H1 (cell line): ENCODE measurements around the gene OTX2. TPM values are rescaled to one million over a fixed set of nuclear protein-coding genes. Genes with fewer than 3 reads are reported as not detected.
A peak's percentile ranks its signal among the peaks of the same experiment; 100 is the strongest.

ENCODE experiments used
- CTCF ChIA-PET: fragments of 300-600 bp; sonication (Branson Sonifier 250); formaldehyde crosslinking; loops from one replicate; lab custom pipeline; 2021; ENCODE audit not compliant: partially characterized antibody; lab: Charles Lee
- POLR2A ChIA-PET: fragments of 300-600 bp; sonication (Branson Sonifier 250); formaldehyde crosslinking; loops from one replicate; lab custom pipeline; 2021; ENCODE audit warnings: inconsistent platforms; ENCODE audit not compliant: partially characterized antibody; lab: Charles Lee
- DNase-seq, 2 experiments: peaks; one replicate each; pipeline versions ENCODE4 v3.0.0 to v3.0.0-alpha.2; 2010 to 2022; ENCODE audit warnings: low spot score in 2 of 2, low read depth in 1 of 2, mixed read lengths in 1 of 2
- FAIRE-seq: peaks from 2 replicates; lab custom pipeline; 2011; peaks lifted over from hg19 to GRCh38; lab: Jason Lieb, UNC
- H2AFZ ChIP-seq: 2 replicates; pipeline ENCODE4 v1.8.1; 2012; ENCODE audit warnings: low read length, inconsistent platforms
- H2AK5ac ChIP-seq: 2 replicates; pipeline ENCODE4 v1.6.1; 2013; ENCODE audit warnings: low read depth, low read length
- H2BK120ac ChIP-seq: replicated peaks from 2 replicates; pipeline ENCODE3; 2013; ENCODE audit warnings: low read depth, low read length, inconsistent platforms
- H2BK12ac ChIP-seq: 2 replicates; pipeline ENCODE4 v1.6.1; 2013; ENCODE audit warnings: low read depth, low read length
- H2BK15ac ChIP-seq: 2 replicates; pipeline ENCODE4 v1.6.1; 2013; ENCODE audit warnings: low read length
- H2BK20ac ChIP-seq: 2 replicates; pipeline ENCODE4 v1.6.1; 2013; ENCODE audit warnings: low read length
- H2BK5ac ChIP-seq: 2 replicates; pipeline ENCODE4 v1.6.1; 2013; ENCODE audit warnings: low read depth, low read length
- H3K14ac ChIP-seq: 2 replicates; pipeline ENCODE4 v1.6.1; 2013; ENCODE audit warnings: inconsistent platforms; ENCODE audit not compliant: insufficient read length
- H3K18ac ChIP-seq: 2 replicates; pipeline ENCODE4 v1.6.1; 2013; ENCODE audit warnings: low read length; ENCODE audit errors: extremely low read depth
- H3K23ac ChIP-seq: 2 replicates; pipeline ENCODE4 v1.6.1; 2013; ENCODE audit warnings: inconsistent platforms; ENCODE audit not compliant: insufficient read length
- H3K23me2 ChIP-seq: 2 replicates; pipeline ENCODE4 v1.6.1; 2013; ENCODE audit warnings: low read depth, low read length
- H3K27ac ChIP-seq: 2 replicates; pipeline ENCODE4 v1.6.1; 2011; ENCODE audit warnings: low read depth, low read length, inconsistent platforms
- H3K27me3 ChIP-seq, 4 experiments: replicated peaks in 1 of 4; 1 replicate in 1 of 4; 2 replicates in 3 of 4; pipeline versions ENCODE4 v1.6.1 to v1.8.1; 2011 to 2013; ENCODE audit warnings: low read length in 3 of 4, mild to moderate bottlenecking in 3 of 4, inconsistent platforms in 2 of 4, mixed read lengths in 2 of 4, moderate library complexity in 1 of 4; ENCODE audit not compliant: control insufficient read depth in 3 of 4, insufficient read depth in 3 of 4; ENCODE audit errors: extremely low read depth in 1 of 4
- H3K36me3 ChIP-seq, 4 experiments: 2 replicates each; pipeline versions ENCODE4 v1.6.1 to v1.8.1; 2011 to 2013; ENCODE audit warnings: mild to moderate bottlenecking in 4 of 4, low read length in 3 of 4, moderate library complexity in 2 of 4, control low read depth in 1 of 4, inconsistent platforms in 1 of 4; ENCODE audit not compliant: insufficient read depth in 4 of 4, control insufficient read depth in 2 of 4
- H3K4ac ChIP-seq: replicated peaks from 2 replicates; pipeline ENCODE3; 2013; ENCODE audit warnings: low read length, low read depth, mixed read lengths, inconsistent platforms; ENCODE audit not compliant: insufficient read length
- H3K4me1 ChIP-seq, 4 experiments: replicated peaks in 1 of 4; 1 replicate in 1 of 4; 2 replicates in 3 of 4; pipeline versions ENCODE4 v1.6.1 to v1.8.1; 2011 to 2013; ENCODE audit warnings: low read length in 3 of 4, inconsistent platforms in 2 of 4, mixed read lengths in 1 of 4; ENCODE audit not compliant: insufficient read depth in 4 of 4, control insufficient read depth in 3 of 4
- H3K4me2 ChIP-seq, 2 experiments: 2 replicates each; pipeline versions ENCODE4 v1.6.1 to v1.8.1; 2011 to 2013; ENCODE audit warnings: low read depth in 2 of 2, low read length in 2 of 2, control low read depth in 1 of 2, inconsistent platforms in 1 of 2, mild to moderate bottlenecking in 1 of 2; ENCODE audit not compliant: insufficient read depth in 1 of 2
- H3K4me3 ChIP-seq, 4 experiments: fragments of 200-600, 300-600 bp in 1 of 4; sonication (generic), shearing (Covaris generic), sonication (Bioruptor Twin) in 1 of 4; 2 replicates each; pipeline versions ENCODE4 v1.5.1 to v1.8.1; 2011 to 2016; ENCODE audit warnings: low read length in 4 of 4, low read depth in 3 of 4, control low read depth in 2 of 4, inconsistent platforms in 2 of 4, mild to moderate bottlenecking in 2 of 4, mixed read lengths in 1 of 4, moderate library complexity in 1 of 4; ENCODE audit not compliant: insufficient read depth in 2 of 4; ENCODE audit errors: extremely low read depth in 1 of 4
- H3K56ac ChIP-seq: replicated peaks from 2 replicates; pipeline ENCODE3; 2013; ENCODE audit warnings: low read depth, mild to moderate bottlenecking, mixed read lengths, low read length, inconsistent platforms; ENCODE audit not compliant: insufficient read length
- H3K79me1 ChIP-seq: 2 replicates; pipeline ENCODE4 v1.6.1; 2013; ENCODE audit warnings: low read depth, low read length, control low read depth
- H3K79me2 ChIP-seq, 2 experiments: 2 replicates each; pipeline versions ENCODE4 v1.6.1 to v1.8.1; 2012 to 2013; ENCODE audit warnings: low read length in 2 of 2, mild to moderate bottlenecking in 2 of 2, inconsistent platforms in 1 of 2; ENCODE audit not compliant: insufficient read depth in 2 of 2, control insufficient read depth in 1 of 2
- H3K9ac ChIP-seq, 4 experiments: replicated peaks in 1 of 4; 1 replicate in 1 of 4; 2 replicates in 3 of 4; pipeline versions ENCODE4 v1.6.1 to v1.8.1; 2011 to 2013; ENCODE audit warnings: low read depth in 3 of 4, low read length in 3 of 4, control low read depth in 2 of 4, mild to moderate bottlenecking in 2 of 4, moderate library complexity in 2 of 4, inconsistent platforms in 1 of 4; ENCODE audit errors: extremely low read depth in 1 of 4
- H3K9me3 ChIP-seq, 2 experiments: 2 replicates each; pipeline versions ENCODE4 v1.6.1 to v1.8.1; 2012 to 2013; ENCODE audit warnings: mild to moderate bottlenecking in 2 of 2, moderate library complexity in 2 of 2, control low read depth in 1 of 2, inconsistent platforms in 1 of 2, low read depth in 1 of 2, low read length in 1 of 2, mixed read lengths in 1 of 2; ENCODE audit not compliant: insufficient read depth in 2 of 2
- H4K20me1 ChIP-seq, 2 experiments: replicated peaks in 1 of 2; 2 replicates each; pipeline versions ENCODE3 to v1.8.1; 2011 to 2013; ENCODE audit warnings: inconsistent platforms in 2 of 2, low read length in 2 of 2, mild to moderate bottlenecking in 1 of 2; ENCODE audit not compliant: insufficient read depth in 2 of 2, control insufficient read depth in 1 of 2
- H4K5ac ChIP-seq: 2 replicates; pipeline ENCODE4 v1.6.1; 2013; ENCODE audit warnings: low read length, low read depth, mixed read lengths, inconsistent platforms; ENCODE audit not compliant: insufficient read length
- H4K8ac ChIP-seq: 2 replicates; pipeline ENCODE4 v1.8.0; 2013; ENCODE audit warnings: mild to moderate bottlenecking, moderate library complexity, low read length, inconsistent platforms; ENCODE audit not compliant: insufficient read depth; ENCODE audit errors: extremely low read depth
- H4K91ac ChIP-seq: replicated peaks from 2 replicates; pipeline ENCODE3; 2013; ENCODE audit warnings: low read length, mixed read lengths, inconsistent platforms; ENCODE audit not compliant: insufficient read length
- CTCF ChIP-seq, 3 experiments: IDR thresholded peaks; 1 replicate in 2 of 3; 2 replicates in 1 of 3; pipeline versions ENCODE4 v1.5.1 to v1.6.1; 2011; ENCODE audit warnings: low read length in 3 of 3, mild to moderate bottlenecking in 3 of 3, inconsistent platforms in 2 of 3, low read depth in 1 of 3, moderate library complexity in 1 of 3; ENCODE audit not compliant: insufficient read depth in 1 of 3; ENCODE audit errors: control extremely low read depth in 1 of 3
- POLR2AphosphoS5 ChIP-seq: IDR thresholded peaks from 2 replicates; pipeline ENCODE4 v1.6.1; 2011; ENCODE audit warnings: low read depth, low read length
- POU5F1 ChIP-seq: IDR thresholded peaks from 2 replicates; pipeline ENCODE4 v1.6.1; 2011; ENCODE audit warnings: low read depth, mild to moderate bottlenecking, low read length, moderate library complexity
- SP2 ChIP-seq: IDR thresholded peaks from 2 replicates; pipeline ENCODE4 v1.6.1; 2012; ENCODE audit warnings: mild to moderate bottlenecking, low read length, inconsistent platforms
- SP4 ChIP-seq: IDR thresholded peaks from 2 replicates; pipeline ENCODE4 v1.6.1; 2012; ENCODE audit warnings: low read length, inconsistent platforms
- SUZ12 ChIP-seq: fragments of 200-600 bp; sonication (generic); IDR thresholded peaks from 2 replicates; pipeline ENCODE4 v1.6.1; 2012; ENCODE audit warnings: mild to moderate bottlenecking, inconsistent platforms, low read length, moderate library complexity, mixed read lengths
- WGBS, 2 experiments: shearing (Covaris generic) in 1 of 2; methylation state at CpG; one replicate each; pipeline versions ENCODE4 v1.1.6 to v1.1.7; 2013 to 2015; ENCODE audit warnings: low lambda C conversion rate in 2 of 2, mixed read lengths in 2 of 2, inconsistent platforms in 1 of 2, low coverage in 1 of 2, missing lambda C conversion rate in 1 of 2; ENCODE audit not compliant: insufficient replicate concordance in 2 of 2, insufficient coverage in 1 of 2, insufficient read length in 1 of 2; ENCODE audit errors: extremely low coverage in 1 of 2, missing lambda C conversion rate in 1 of 2; 5-methylcytosine and 5-hydroxymethylcytosine counted together
- polyA plus RNA-seq, 7 experiments: library from polyadenylated mRNA; depleted of rRNA in 3 of 7; stranded (reverse) in 5 of 7; unstranded in 2 of 7; fragments of >200 nt in 5 of 7; fragments of 200-250 nt in 2 of 7; gene quantifications; 1 replicate in 5 of 7; 2 replicates in 1 of 7; 4 replicates in 1 of 7; pipeline versions ENCODE4 v1.2.1 to v1.2.3, GENCODE V29; 2011 to 2013; ENCODE audit warnings: missing spikeins in 2 of 7, mixed read lengths in 2 of 7
- total RNA-seq: library from RNA; stranded (reverse); fragmentation: NEBNext Ultra II Directional; extraction: Animal tissue kit (Norgen Biotek cat#: 25700); gene quantifications from 2 replicates; pipeline ENCODE4 v1.2.1, GENCODE V29; 2021

OTX2 gene
- total and polyA plus RNA-seq, 2 of the 8 experiments (the other 6 are each of a cell fraction or from before 2014, with no cell fraction given), result 33.9 to 155 TPM

- peaks cover 9 to 63% (median 59%) of the 10 kb centered on the region in 4 experiments for H3K27me3 ChIP-seq
- peak overlapping the region; percentile 13; the same call in 1 of the 2 replicates for H2BK15ac ChIP-seq
- H2AK5ac ChIP-seq, result peak overlapping the region; percentile 99; the same call in 1 of the 2 replicates
- peak overlapping the region; percentile 37 for H4K5ac ChIP-seq
- no peak overlapping the region for H3K23ac ChIP-seq
- peak overlapping the region; percentile 70 to 94 for H3K4me2 ChIP-seq
- H3K56ac ChIP-seq, result no peak overlapping the region
- peak overlapping the region; percentile 99 for H2BK20ac ChIP-seq
- peak overlapping the region in 2 of 4 experiments; percentile 20 to 47; a peak in 1 of 7 replicates for H3K9ac ChIP-seq
- H3K18ac ChIP-seq, result peak overlapping the region; percentile 97
- no peaks in the 10 kb centered on the region for H3K79me2 ChIP-seq
- peak; percentile 97 for FAIRE-seq
- peaks cover 6% of the 10 kb centered on the region; the same call in 1 of the 2 replicates for H3K23me2 ChIP-seq
- H3K79me1 ChIP-seq, result no peaks in the 10 kb centered on the region
- ChIA-PET POLR2A (interaction anchor here (1.0 to 2.0 kb wide), 3 partner anchors 8 to 49 kb away, joined by 4 to 5 read pairs (median 4); no protein-coding TSS in a partner anchor), CTCF (interaction anchor here (1.1 kb wide), 1 partner anchor 30 kb away, joined by 3 read pairs; no protein-coding TSS in a partner anchor)
- peak overlapping the region; percentile 85; the same call in 1 of the 2 replicates for H2BK5ac ChIP-seq
- H2BK12ac ChIP-seq, result peak overlapping the region; percentile 99; the same call in 1 of the 2 replicates
- H3K4me3 ChIP-seq, result peak overlapping the region; percentile 21 to 44 (median 28); a peak in 5 of 8 replicates
- H2BK120ac ChIP-seq, result peak overlapping the region; percentile 30
- no peaks in the 10 kb centered on the region for H3K9me3 ChIP-seq
- H4K8ac ChIP-seq, result no peak overlapping the region
- DNase-seq, result peak; percentile 66
- no peaks in the 10 kb centered on the region for H4K20me1 ChIP-seq
- peak overlapping the region; percentile 31 for H4K91ac ChIP-seq
- WGBS, 2 experiments, result 11% methylated on average over 11 of the region's 11 CpGs; no CpG with 5 or more reads in 1 of the 2 experiments
- H2AFZ ChIP-seq, result no peak overlapping the region
- no peak overlapping the region for H3K14ac ChIP-seq
- H3K36me3 ChIP-seq, result no peaks in the 10 kb centered on the region
- peaks cover 7 to 29% (median 24%) of the 10 kb centered on the region in 4 experiments; a peak in 6 of 7 replicates for H3K4me1 ChIP-seq
- peak overlapping the region; percentile 40 for H3K4ac ChIP-seq
- peak overlapping the region; percentile 43 for H3K27ac ChIP-seq
- TF ChIP-seq SP4 (no peak), SP2 (no peak), CTCF (IDR thresholded peaks at IDR 0.05; ENCODE audit: control extremely low read depth in 1 of 3, insufficient read depth in 1 of 3, low read depth in 1 of 3, low read length in 3 of 3) (no peak), POU5F1 (peak; percentile 82; the same call in 1 of the 2 replicates), POLR2AphosphoS5 (peak; percentile 56), SUZ12 (no peak)
Measured at GRCh38 chr14:56846970-56847930, 37.0 kb upstream of the OTX2 start.
